HG03025 (cell line): ENCODE results near the gene OR5B2.
"Not testable (repeated sequence)": the region's sequence is repeated elsewhere in the genome, so short reads cannot be mapped to it uniquely, and the experiment has no call there.

Experiments
- ATAC-seq: cut with Tn5 transposase; IDR thresholded peaks from one replicate; pipeline ENCODE4 v1.9.1; 2021; ENCODE audit warnings: mild to moderate bottlenecking, moderate library complexity; ENCODE audit not compliant: unreplicated experiment, low FRiP score

The OR5B2 gene

DNA sequence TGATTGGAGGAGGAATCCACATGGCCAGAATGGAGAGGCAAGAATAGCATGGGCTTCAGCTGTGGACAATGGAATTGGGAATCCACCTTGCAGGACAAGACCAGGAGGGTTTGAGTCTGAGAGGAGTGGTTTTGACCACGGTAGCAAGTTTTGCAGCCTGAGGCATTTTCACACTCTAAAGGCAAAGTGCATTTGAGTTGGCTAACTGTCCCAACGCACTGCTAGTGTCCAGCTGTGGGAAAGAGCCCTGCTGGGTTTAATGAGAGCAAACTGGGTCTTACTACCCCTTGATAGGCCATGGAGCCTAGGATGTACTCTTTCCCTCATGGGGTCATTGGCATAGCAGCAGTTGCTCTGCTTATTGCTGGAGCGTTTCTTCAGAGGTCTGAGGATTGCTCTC is at the start of gene OR5B2:
Gene OR5B2, minus strand, starts transcription at position 101 of the 400 bp plus-strand sequence. CDS start 4,860 bp downstream, outside the sequence.
- no peak for ATAC-seq

DNA sequence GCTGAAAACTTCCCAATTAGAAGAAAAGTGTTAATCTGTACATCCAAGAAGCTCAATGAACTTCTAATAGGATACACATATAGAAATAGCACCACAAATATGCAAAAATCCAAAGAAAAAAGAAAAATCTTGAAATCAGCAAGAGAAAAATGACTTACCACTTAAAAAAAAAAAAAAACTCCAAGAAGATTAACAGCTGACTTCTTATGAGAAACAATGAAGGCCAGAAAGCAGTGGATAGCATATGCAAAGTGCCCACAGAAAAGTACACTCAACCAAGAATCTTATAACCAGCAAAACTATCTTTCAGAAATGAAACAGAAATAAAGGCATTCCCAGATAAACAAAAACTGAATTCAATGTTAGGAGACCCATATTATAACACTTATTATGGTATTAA is 44.0 kb upstream of the OR5B2 start:
- no peak for ATAC-seq

DNA sequence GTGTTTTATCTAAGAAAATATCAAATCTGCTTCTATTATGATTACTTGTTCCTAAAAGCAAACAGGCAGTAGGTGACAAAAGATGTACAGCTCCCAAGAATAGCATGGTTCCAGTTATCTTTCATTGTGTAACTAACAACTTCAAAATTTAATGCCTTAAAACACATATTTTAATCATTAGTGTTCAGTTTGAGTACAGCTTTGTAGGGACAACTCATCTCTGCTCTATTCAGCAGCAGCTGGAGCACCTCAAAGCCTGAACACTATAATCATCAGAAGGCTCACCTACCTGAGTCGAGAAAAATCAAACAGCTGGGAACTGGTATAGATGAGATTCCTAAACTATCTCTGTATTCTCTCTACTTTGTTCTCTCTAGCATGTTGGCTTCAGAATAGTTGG is 38.4 kb upstream of the OR5B2 start:
- ATAC-seq, result no peak

DNA sequence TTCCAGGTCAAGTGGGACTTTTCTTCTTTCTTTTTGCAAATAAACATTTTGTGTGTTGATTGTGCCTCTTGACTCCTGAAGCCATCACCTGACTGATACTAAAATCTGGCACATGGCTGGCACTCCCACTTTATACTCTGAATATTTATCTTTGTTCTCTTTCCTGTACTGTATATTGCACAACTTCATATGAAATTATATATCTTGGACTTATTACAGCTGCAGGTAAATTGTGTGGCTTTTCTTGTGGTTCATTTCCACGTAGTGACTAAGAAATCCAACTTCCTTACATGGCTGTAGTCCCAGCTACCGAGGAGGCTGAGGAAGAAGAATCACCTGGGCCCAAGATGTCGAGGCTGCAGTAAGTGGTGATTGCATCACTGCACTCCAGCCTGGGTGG is 37.8 kb upstream of the OR5B2 start:
- no peak for ATAC-seq

DNA sequence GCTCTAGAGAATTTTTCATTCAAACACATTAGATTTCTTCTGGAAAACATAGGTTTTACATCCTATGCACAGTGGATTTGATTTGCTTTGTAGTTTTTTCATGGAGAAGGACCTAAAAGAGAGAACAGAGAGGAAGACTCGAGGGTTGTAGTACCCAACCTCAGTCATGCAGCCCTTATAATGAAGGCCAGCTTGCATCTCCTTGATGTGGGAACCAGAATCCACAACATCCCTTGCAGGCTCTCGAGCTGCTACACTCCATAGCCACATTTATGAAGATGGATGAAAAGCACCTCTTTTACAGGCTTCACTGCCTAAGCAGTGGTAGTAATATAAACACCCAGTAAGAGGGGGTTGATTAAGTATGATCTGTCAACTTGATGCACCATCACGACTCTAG is 23.7 kb upstream of the OR5B2 start:
- no peak for ATAC-seq

DNA sequence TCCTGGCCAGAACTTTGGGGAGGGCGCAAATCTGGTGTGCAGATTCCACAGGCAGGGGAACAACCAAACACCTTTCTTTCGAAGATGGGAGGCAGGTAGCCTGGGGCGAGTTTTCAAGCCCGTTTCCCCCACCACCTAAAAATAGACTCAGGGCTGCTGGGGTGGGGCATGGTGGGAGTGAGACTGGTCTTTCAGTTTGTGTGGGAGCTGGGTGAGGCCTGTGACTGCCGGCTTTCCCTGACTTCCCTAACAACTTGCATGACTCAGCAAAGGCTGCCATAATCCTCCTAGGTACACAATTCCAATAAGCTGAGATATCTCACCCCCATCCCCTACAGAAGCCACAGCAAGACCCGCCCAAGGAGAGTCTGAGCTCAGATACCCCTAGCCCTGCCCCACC is 18.4 kb upstream of the OR5B2 start:
- ATAC-seq, result no peak

DNA sequence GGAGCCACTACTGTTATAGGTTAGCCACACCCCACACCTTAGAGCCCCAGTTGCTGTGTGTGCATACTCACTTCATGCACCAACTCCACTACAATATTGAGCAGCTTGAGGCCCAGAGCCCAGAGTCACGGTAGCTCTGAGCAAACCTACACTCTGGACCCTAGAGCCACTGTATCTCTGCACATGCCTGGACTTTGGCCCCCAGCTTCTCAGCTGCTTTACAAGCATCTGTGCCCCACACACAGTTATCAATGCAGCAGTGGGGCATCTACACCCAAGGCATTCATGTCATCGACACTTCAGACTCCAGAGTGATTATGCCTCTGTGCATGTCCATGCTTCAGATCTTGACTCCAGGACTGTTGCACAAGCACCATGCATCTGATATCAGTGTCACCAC is 16.4 kb upstream of the OR5B2 start:
- ATAC-seq, result no peak

DNA sequence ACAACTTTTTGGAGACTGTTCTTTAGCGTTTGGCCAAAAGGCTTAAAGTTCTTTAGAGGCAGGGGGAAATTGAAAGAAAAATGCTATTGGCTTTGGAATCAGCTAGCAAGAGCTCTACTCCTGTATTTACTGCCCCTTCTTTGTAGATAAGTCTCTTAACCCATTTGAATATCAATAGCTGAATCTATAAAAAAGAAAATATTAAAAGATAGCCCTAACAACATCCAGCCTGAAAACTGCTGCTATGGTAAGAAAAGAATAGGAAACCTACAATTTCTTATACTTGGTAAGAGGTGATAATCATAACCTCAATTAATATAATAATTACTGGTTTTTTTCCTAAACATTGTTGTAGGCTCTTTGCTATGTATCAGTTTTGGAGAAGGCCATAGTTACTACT is 14.2 kb upstream of the OR5B2 start, which contains the start of gene OR5B12:
Gene OR5B12, minus strand, starts transcription at position 101 of the 400 bp plus-strand sequence. CDS start 2,085 bp downstream, outside the sequence.
- no peak for ATAC-seq

DNA sequence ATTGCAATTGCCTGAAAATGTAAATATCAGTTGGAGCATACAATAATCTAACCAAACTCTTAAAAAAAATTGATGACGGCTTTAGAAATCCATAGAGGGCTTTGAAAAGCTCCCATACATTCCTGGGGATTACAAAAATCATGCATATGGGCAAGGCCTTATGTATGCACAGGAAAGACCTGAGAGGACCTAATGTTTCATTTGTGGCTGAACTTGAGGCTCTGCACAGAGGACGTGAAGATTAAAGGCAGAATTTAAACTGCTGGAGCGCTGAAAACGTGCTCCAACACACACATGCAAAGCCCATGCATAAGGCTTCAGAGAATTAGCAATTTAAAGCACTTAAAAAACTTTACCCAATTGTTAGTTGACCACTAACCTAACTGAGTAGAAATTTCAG is 10.6 kb upstream of the OR5B2 start:
- ATAC-seq, result no peak

DNA sequence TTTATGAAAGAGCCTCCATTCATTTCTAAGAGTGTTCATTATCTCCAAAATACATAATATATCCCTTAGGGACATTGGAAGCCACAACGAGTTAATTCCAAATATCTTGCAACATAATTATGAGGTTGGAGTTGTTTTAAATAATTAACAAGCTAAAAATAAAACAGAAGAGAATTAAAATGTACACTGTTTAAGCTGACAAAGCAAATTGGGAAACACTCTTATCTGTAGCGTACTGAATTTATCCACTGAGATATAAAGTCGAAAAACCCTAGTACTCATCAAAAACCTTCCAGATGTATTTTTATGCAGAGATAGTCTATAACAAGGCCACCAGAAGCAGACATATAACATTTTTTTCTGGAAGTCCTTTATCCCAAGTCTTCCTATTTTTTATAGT is 6.3 kb upstream of the OR5B2 start:
- no peak for ATAC-seq

DNA sequence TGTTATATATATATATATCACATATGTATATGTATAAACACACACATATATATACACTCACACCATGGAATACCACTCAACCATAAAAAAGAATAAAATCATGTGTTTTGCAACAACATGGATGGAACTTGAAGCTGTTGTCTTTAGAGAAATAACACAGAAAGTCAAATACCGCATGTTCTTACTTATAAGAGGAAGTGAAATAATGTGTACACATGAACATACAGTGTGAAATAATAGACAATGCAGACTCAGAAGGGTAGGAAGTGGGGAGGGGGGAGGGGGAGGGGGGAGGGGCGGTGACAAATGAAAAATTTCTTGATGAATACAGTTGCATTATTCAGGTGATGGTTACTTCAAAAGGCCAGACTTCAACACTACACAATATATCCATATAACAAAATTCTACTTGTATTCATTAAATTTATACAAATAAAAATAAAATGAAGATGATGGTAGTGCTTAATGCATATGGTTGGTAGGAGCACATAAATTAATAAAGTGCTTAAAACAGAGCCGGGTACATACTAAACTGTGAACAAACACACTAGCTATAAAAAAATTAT is 5.8 kb upstream of the OR5B2 start:
- ATAC-seq, result no peak

DNA sequence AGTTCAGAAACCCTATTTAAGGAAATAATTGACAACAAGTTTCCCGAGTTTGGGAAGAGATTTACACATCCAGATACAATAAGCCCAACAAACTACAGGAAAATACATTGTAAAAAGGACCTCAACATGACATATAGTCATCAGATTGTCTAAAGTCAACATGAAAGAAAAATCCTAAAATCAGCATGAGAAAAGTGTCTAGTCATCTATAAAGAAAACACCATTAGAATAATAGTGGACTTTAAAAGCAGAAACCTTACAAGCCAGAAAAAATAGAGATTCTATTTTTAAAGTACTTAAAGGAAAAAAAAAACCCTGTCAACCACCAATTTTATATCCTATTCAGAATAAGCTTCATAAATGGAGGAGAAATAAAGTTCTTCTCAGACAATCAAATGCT is 1.4 kb upstream of the OR5B2 start:
- no peak for ATAC-seq

DNA sequence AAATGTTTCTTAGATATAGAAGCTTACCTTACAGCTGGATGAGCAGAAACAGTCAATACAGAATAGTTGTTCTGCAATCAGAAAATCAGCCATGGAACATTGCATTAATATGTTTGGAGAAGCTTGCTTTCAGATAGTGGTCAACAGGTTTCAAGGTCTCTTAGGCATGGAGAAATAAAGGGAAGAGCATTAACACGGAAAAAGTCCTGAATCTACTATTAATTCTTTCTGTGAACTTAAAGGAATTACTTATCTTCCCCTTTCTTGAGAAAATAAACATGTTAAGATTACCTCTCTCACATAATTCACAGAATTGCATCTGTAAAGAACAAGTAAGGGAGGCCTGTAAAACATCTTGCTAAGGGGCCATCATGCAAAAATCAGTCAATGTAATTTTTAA is 21.1 kb downstream of the OR5B2 start, which contains the start of gene OR5B3:
Gene OR5B3, minus strand, starts transcription at position 101 of the 400 bp plus-strand sequence. CDS start 3,465 bp downstream, outside the sequence.
- no peak for ATAC-seq

DNA sequence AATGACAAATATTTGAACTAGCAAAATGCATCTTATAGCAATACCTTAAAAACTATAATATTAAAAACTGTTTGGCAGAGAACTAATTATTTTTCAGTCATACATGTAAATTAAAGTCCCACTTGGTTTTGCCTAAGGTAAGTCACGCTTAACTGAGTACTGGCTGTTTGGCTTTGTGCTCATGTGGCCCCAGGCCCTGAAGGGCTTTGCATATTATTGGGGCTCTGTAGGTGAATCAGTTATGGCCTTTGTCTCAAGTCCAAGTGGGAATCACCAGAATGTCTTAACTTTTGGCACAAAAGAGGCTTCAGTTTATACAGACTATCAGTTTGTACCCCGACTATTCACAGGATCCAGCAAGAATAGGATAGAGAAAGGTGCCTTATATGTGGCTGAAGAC is 28.3 kb downstream of the OR5B2 start:
- ATAC-seq, result not testable (repeated sequence)

DNA sequence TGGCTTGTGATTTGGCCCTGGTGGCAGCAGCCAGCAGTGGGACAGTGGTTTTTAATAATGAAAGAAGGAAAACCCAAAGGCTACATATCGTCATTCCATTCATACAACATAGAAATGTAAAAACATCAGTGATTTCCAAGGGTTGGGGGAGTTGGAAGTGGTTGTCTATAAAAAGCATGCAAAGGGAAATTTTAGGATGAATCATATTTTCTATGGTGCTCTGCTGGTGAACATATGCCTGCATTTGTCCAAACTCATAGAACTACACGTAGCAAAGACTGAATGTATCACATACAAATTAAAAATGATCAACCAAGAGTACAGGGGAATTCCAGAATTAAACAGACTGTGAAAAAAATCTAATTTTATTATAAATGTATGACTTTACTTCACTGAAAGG is 32.3 kb downstream of the OR5B2 start:
- ATAC-seq, result no peak

DNA sequence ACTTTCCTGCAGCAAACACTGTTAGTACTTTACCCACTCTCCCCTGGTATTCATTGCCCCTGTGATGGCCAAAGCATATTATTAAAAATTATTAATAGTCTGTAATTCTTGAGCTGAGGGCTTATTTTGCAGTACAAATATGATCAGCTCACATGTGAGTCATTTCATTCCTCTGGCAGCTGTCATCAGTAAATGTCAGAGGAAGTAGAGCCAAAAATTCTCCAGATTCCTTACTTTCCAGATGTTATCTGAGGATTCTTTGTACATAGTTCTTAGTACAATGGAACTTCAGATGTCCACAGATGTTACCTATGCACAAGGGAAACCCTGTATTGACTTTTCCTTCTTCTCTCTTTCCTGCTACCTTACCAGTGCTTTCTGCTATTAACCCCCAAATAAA is 33.7 kb downstream of the OR5B2 start:
- ATAC-seq, result no peak

DNA sequence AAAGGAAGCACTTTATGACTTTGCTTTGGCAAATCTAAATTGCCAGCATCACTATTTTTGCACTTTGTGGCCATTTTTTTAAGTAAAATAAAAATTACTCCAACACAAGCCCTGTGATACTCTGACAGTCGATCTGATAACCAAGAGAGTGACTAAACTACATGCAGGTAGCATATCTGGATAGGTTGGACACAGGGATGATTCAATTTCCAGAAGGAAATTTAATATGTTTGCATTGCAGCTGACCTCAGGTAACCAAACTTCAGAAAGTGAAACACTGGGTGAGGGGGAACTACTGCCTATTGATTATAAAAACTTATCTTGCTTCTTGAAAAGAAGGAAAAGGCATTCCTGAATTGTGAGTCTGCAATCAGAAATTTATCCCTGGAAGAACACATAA is 35.2 kb downstream of the OR5B2 start:
- ATAC-seq, result no peak

DNA sequence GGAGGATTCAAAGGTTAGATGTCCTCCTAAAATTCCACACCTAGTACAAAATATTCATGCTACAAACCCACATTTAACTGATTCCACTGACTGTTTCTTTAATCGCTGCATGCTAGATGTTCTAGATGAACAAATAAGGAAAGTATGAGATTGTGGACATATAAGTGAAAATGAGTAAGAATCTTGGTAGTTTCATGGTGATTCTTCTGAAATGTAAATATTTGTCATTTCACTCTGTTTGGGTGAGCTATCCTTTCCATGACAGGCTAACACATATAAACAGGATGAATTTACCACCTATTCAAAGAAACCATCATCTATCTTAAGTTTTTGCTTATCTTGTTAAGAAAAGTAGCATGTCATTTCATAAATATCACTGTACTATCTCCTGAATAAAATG is 36.0 kb downstream of the OR5B2 start:
- ATAC-seq, result no peak

DNA sequence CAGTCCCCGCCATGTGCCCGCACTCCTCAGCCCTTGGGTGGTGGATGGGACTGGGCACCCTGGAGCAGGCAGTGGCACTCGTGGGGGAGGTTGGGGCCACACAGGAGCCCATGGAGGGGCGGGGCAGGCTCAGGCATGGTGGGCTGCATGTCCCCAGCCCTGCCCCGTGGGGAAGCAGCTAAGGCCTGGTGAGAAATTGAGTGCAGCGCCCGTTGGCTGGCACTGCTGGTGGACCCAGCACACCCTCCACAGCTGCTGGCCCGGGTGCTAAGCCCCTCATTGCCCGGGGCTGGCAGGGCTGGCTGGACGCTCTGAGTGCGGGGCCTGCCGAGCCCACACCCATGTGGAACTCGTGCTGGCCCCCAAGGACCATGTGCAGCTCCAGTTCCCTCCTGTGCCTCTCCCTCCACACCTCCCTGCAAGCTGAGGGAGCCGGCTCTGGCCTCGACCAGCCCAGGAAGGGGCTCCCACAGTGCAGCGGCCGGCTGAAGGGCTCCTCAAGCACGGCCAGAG is 37.3 kb downstream of the OR5B2 start:
- no peak for ATAC-seq
